Endothelial cell of umbilical vein (primary cell): Measurements from ENCODE around the gene AGPAT1. TPM values are rescaled to one million over a fixed set of nuclear protein-coding genes. Genes with fewer than 3 reads are reported as not detected.

Source experiments
- BruUV-seq: library from RNA; stranded (reverse); fragments of 400-500 nt; replicated peaks from 2 replicates; lab custom pipeline; 2021; lab: Mats Ljungman, UMichigan
- CTCF ChIA-PET: fragments of 300-600, 350-600 bp; sonication (Branson Sonifier 250); formaldehyde crosslinking; loops from one replicate; lab custom pipeline; 2021; ENCODE audit warnings: antibody characterized with exemption, inconsistent platforms; lab: Charles Lee
- POLR2A ChIA-PET: fragments of 300-600, 350-600 bp; sonication (Branson Sonifier 250); formaldehyde crosslinking; loops from one replicate; lab custom pipeline; 2021; ENCODE audit warnings: antibody characterized with exemption, inconsistent platforms; lab: Charles Lee
- DNase-seq: peaks from one replicate; pipeline ENCODE4 v3.0.0-alpha.2; 2011; ENCODE audit warnings: low read depth, low spot score
- FAIRE-seq: peaks from 2 replicates; lab custom pipeline; 2011; peaks lifted over from hg19 to GRCh38; lab: Jason Lieb, UNC
- H2AFZ ChIP-seq: 2 replicates; pipeline ENCODE4 v1.6.0; 2012; ENCODE audit warnings: low read depth, low read length, control low read depth, inconsistent platforms
- H3K27ac ChIP-seq: 2 replicates; pipeline ENCODE4 v1.5.1; 2011; ENCODE audit warnings: low read depth, mild to moderate bottlenecking, control low read depth, low read length, moderate library complexity; ENCODE audit not compliant: insufficient read depth
- H3K27me3 ChIP-seq, 2 experiments: 2 replicates each; pipeline versions ENCODE4 v1.6.0 to v1.6.1; 2011; ENCODE audit warnings: low read length in 2 of 2, mixed read lengths in 1 of 2; ENCODE audit not compliant: control insufficient read depth in 2 of 2, insufficient read depth in 2 of 2
- H3K36me3 ChIP-seq, 2 experiments: 2 replicates in 1 of 2; 3 replicates in 1 of 2; pipeline ENCODE4 v1.5.1; 2011; ENCODE audit warnings: low read length in 2 of 2, mild to moderate bottlenecking in 1 of 2, moderate library complexity in 1 of 2; ENCODE audit not compliant: control insufficient read depth in 2 of 2, insufficient read depth in 2 of 2; ENCODE audit errors: extremely low read depth in 1 of 2
- H3K4me1 ChIP-seq: 3 replicates; pipeline ENCODE4 v1.5.1; 2011; ENCODE audit warnings: mild to moderate bottlenecking, low read length; ENCODE audit not compliant: control insufficient read depth, insufficient read depth; ENCODE audit errors: extremely low read depth
- H3K4me2 ChIP-seq: 2 replicates; pipeline ENCODE4 v1.6.1; 2011; ENCODE audit warnings: low read length, control low read depth, mixed read lengths; ENCODE audit not compliant: insufficient read depth
- H3K4me3 ChIP-seq, 3 experiments: fragments of 200-600 bp in 1 of 3; sonication (generic), shearing (Covaris generic) in 1 of 3; replicated peaks in 1 of 3; 2 replicates each; pipeline ENCODE4 v1.5.1; 2011 to 2016; ENCODE audit warnings: control low read depth in 3 of 3, low read length in 3 of 3, mild to moderate bottlenecking in 2 of 3, inconsistent platforms in 1 of 3, low read depth in 1 of 3, moderate library complexity in 1 of 3; ENCODE audit not compliant: insufficient read depth in 1 of 3
- H3K79me2 ChIP-seq: 2 replicates; pipeline ENCODE4 v1.6.0; 2012; ENCODE audit warnings: low read length, inconsistent platforms; ENCODE audit not compliant: control insufficient read depth, insufficient read depth
- H3K9ac ChIP-seq: replicated peaks from 2 replicates; pipeline ENCODE3; 2011; ENCODE audit warnings: low read length, control low read depth; ENCODE audit not compliant: insufficient read depth; ENCODE audit errors: extremely low read depth
- H3K9me1 ChIP-seq: replicated peaks from 3 replicates; pipeline ENCODE4 v1.6.0; 2011; ENCODE audit warnings: mild to moderate bottlenecking, low read length; ENCODE audit not compliant: control insufficient read depth, insufficient read depth; ENCODE audit errors: extremely low read depth
- H3K9me3 ChIP-seq: replicated peaks from 2 replicates; pipeline ENCODE4 v1.5.1; 2012; ENCODE audit warnings: low read length, inconsistent platforms; ENCODE audit not compliant: control insufficient read depth, insufficient read depth
- H4K20me1 ChIP-seq: replicated peaks from 2 replicates; pipeline ENCODE3; 2011; ENCODE audit warnings: mild to moderate bottlenecking, low read length; ENCODE audit not compliant: control insufficient read depth, insufficient read depth; ENCODE audit errors: extremely low read depth
- CTCF ChIP-seq, 2 donors: IDR thresholded peaks; 1 replicate in 1 of 2; 2 replicates in 1 of 2; pipeline ENCODE4 v1.5.1; 2011; ENCODE audit warnings: low read length in 2 of 2, mild to moderate bottlenecking in 2 of 2, moderate library complexity in 2 of 2, control low read depth in 1 of 2, inconsistent platforms in 1 of 2, low read depth in 1 of 2; ENCODE audit not compliant: insufficient read depth in 1 of 2; ENCODE audit errors: extremely low read depth in 1 of 2
- EZH2 ChIP-seq: IDR thresholded peaks from 2 replicates; pipeline ENCODE4 v1.6.1; 2012; ENCODE audit warnings: borderline replicate concordance, low read depth, mild to moderate bottlenecking, moderate library complexity, low read length, inconsistent platforms; ENCODE audit not compliant: severe bottlenecking
- FOS ChIP-seq: IDR thresholded peaks from 2 replicates; pipeline ENCODE4 v1.6.1; 2011; ENCODE audit warnings: mild to moderate bottlenecking, low read length, moderate library complexity, borderline replicate concordance; ENCODE audit not compliant: insufficient read depth
- GATA2 ChIP-seq: IDR thresholded peaks from 2 replicates; pipeline ENCODE4 v1.7.0; 2011; ENCODE audit warnings: low read depth, mild to moderate bottlenecking, moderate library complexity, mixed read lengths, low read length; ENCODE audit not compliant: insufficient read length, insufficient read depth
- JUN ChIP-seq: IDR thresholded peaks from 2 replicates; pipeline ENCODE4 v1.6.1; 2011; ENCODE audit warnings: borderline replicate concordance, low read depth; ENCODE audit not compliant: insufficient read length, insufficient read depth
- MAX ChIP-seq: IDR thresholded peaks from 2 replicates; pipeline ENCODE4 v1.6.1; 2011; ENCODE audit not compliant: insufficient read depth, insufficient read length
- MYC ChIP-seq: IDR thresholded peaks from one replicate; pipeline ENCODE4 v1.6.1; 2011; ENCODE audit warnings: mild to moderate bottlenecking, low read depth, low read length
- POLR2A ChIP-seq: IDR thresholded peaks from 2 replicates; pipeline ENCODE4 v1.6.1; 2012; ENCODE audit warnings: low read depth, mild to moderate bottlenecking, control low read depth, low read length
- POLR2AphosphoS5 ChIP-seq: IDR thresholded peaks from 2 replicates; pipeline ENCODE4 v1.6.1; 2012; ENCODE audit warnings: low read depth, mild to moderate bottlenecking, control low read depth, low read length, moderate library complexity; ENCODE audit not compliant: insufficient read depth
- dilution Hi-C: fragments of 300-500 bp; cut with MboI; formaldehyde crosslinking; loops from one replicate; pipeline ENCODE4 v1.15.0; 2019; ENCODE audit warnings: low sequenced_read_pairs; ENCODE audit not compliant: extremely low pct_ligation_motif_present
- intact Hi-C: fragments of 100-400 bp; cut with micrococcal nuclease; formaldehyde crosslinking; loops from one replicate; pipeline ENCODE4 v1.10.0; 2022
- polyA plus RNA-seq, 4 experiments: library from polyadenylated mRNA; depleted of rRNA in 3 of 4; stranded (reverse) in 3 of 4; unstranded in 1 of 4; fragments of >200 nt; gene quantifications; 2 replicates each; pipeline versions ENCODE4 v1.2.1 to v1.2.3, GENCODE V29; 2011 to 2012; ENCODE audit warnings: missing spikeins in 1 of 4
- total RNA-seq: library from RNA; stranded (reverse); gene quantifications from 2 replicates; pipeline ENCODE4 v1.2.3, GENCODE V29; 2021

The AGPAT1 gene
- total and polyA plus RNA-seq, 2 donors (not counting 3 experiments of a cell fraction or from before 2014, with no cell fraction given), result 38.4 to 132 TPM

GRCh38 chr6:32195902-32196681 lies 20.2 kb upstream of the AGPAT1 start:
- intact Hi-C loops (loop anchor here (1.0 to 10.0 kb wide), 11 partner anchors 18 to 773 kb away; partner anchors contain the start of genes C6orf47, CSNK2B, FKBPL and GPANK1), dilution Hi-C loops (no loop called here)
- ChIA-PET CTCF (interaction anchor here (0.8 to 1.6 kb wide), 23 partner anchors 10 to 642 kb away, joined by 3 to 24 read pairs (median 3); partner anchors contain the start of genes AGPAT1, ATF6B, FKBPL and NOTCH4), POLR2A (interaction anchor here (0.7 to 1.6 kb wide), 8 partner anchors 9 to 68 kb away, joined by 3 to 9 read pairs (median 4); partner anchors contain the start of genes ATF6B and FKBPL)
- Histone ChIP-seq H3K4me3 (peak overlapping the region; percentile 5 to 59 (median 48)), H3K9me3 (no peaks in the 10 kb centered on the region), H3K4me2 (peak overlapping the region; percentile 71), H3K27ac (peak overlapping the region; percentile 99), H3K4me1 (peaks cover 33% of the 10 kb centered on the region), H3K9ac (peak overlapping the region; percentile 99), H4K20me1 (no peaks in the 10 kb centered on the region), H2AFZ (no peak overlapping the region), H3K27me3 (no peaks in the 10 kb centered on the region), H3K9me1 (no peaks in the 10 kb centered on the region), H3K79me2 (peaks cover 4% of the 10 kb centered on the region), H3K36me3 (peaks cover 0 to 5% of the 10 kb centered on the region in 2 experiments)
- TF ChIP-seq JUN (peak; percentile 91), FOS (peak; percentile 31), MAX (peak; percentile 84), POLR2AphosphoS5 (peak; percentile 78), POLR2A (peak; percentile 84), CTCF (IDR thresholded peaks at IDR 0.05; ENCODE audit: extremely low read depth in 1 of 2, insufficient read depth in 1 of 2, low read depth in 1 of 2, low read length in 2 of 2) (no peak), EZH2 (no peak), GATA2 (no peak), MYC (no peak)
- DNase-seq (peak; percentile 99), FAIRE-seq (no peak)
- BruUV-seq, result TSS peak; percentile 92
